Measurements from ENCODE around the gene CCDC138.

CCDC138 gene

GRCh38 chr2:108829578-108830310 lies 43.2 kb downstream of the CCDC138 start:
- no peak for DNase-seq

- no peak for DNase-seq
Measured at GRCh38 chr2:108833219-108833618, 46.6 kb downstream of the CCDC138 start.

DNA sequence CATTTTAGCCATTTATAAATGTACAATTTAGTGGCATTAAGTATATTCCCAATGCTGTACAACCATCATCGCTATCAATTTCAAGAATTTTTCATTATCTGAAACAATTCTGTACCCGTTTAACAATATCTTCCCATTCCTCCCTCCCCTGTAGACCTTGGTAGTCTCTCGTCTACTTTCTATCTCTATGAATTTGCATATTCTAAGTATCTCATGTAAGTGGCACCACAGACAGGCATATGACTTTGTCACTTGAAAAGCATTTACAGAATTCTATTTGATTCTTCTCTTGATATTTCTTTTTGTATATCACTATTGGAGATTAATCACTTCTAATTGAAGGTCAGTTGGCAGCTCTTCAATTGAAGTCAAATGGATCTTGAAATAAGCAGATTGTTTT lies 48.0 kb downstream of the CCDC138 start:
- no peak for DNase-seq

- DNase-seq = no peak
Measured at GRCh38 chr2:108835040-108835439, 48.5 kb downstream of the CCDC138 start.

DNA sequence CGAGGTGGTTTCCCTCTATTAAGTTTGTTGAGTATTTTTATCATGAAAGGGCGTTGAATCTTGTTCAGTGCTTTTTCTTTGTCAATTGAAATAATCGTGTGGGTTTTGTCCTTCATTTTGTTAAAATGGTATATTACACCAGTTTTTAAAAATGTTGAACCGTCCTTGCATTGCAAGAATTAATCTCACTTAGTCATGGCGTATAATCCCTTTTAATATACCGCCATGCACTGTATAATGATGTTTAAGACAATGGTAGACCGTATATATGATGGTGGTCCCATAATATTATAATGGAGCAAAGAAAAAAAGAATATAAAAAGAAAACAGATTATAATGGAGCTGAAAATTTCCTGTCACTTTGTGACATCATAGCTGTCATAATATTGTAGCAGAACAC lies 50.6 kb downstream of the CCDC138 start:
- DNase-seq = no peak

GRCh38 chr2:108841506-108841905 lies 54.9 kb downstream of the CCDC138 start:
- no peak for DNase-seq

DNA sequence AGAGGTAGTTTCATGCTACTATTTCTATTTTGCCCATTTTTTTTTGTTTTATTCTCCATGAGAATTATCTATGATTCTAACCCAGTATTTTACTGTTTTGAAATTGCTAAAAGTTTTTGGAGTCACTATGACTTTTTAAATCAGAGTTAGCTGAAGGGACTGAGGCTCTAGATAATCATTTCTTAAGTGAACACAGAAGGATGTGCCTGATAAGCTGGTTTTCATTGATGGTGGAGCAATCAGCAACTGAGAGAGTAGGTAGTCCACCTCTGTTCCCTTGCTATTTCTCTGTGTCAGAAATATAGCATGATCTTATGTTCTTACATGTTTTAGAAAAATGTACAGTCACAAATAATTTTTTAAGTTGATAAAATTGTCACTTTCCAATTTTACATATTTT lies 59.4 kb downstream of the CCDC138 start:
- DNase-seq = no peak

DNA sequence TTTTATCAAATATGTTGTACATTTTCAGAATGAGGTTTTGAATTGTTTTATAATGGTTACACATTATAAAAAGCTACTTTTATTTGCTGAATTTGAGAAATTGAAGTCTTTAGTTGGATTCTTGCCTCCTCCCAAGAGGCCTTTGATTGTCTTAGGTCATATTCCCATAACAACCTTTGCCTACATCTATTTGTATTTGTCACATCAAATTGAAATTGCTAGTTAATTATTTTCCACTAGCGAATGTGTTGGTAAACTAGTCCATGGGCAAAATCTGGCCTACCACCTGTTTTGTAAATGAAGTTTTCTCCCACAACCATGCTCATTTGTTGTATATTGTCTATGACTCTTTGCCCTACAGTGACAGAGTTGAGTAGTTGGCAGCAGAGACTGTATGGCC lies 60.4 kb downstream of the CCDC138 start:
- no peak for DNase-seq

DNA sequence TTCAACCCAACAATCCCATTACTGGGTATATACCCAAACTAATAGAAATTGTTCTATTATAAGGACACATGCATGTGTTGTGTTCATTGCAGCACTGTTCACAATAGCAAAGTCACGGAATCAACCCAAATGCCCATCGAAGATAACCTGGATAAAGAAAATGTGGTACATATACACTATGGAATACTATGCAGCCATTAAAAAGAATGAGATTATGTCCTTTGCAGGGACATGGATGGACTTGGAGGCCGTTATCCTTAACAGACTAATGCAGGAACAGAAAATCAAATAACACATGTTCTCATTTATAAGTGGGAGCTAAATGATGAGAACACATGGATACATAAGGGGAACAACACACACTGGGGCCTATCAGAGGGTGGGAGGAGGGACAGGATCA lies 65.8 kb downstream of the CCDC138 start:
- no peak for DNase-seq

DNA sequence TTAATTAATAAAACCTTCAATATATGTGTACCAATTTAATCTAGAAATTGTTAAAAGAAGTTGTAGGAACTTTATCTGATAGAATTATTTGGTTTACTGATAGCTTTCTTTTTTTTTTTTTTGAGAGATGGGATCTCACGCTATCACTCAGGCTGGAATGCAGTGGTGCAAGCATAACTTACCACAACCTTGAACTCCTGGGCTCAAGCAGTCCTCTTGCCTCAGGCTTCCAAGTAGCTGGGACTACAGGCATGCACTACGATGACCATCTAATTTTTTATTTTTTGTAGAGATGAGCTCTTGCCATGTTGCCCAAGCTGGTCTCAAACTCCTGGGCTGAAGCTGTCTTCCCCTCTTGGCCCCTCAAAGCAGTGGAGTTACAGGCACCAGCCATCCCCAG lies 66.8 kb downstream of the CCDC138 start:
- DNase-seq = peak; percentile 65

GRCh38 chr2:108854484-108854883 lies 67.9 kb downstream of the CCDC138 start:
- DNase-seq = no peak

- DNase-seq = no peak
Measured at GRCh38 chr2:108855194-108855593, 68.6 kb downstream of the CCDC138 start.

DNA sequence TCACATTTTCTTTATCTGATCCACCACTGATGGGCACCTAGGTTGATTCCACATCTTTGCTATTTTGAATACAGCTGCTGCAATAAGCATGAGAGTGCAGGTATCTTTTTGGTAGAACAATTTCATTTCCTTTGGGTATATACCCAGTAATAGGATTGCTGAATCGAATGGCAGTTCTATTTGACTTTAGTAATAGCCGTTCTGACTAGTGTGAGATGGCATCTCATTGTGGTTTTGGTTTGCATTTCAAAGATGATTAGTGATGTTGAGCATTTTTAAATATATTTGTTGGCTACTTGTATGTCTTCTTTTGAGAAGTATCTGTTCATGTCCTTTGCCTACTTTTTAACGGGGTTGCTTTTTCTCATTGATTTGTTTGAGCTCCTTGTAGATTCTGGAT lies 72.3 kb downstream of the CCDC138 start:
- no peak for DNase-seq

- no peak for DNase-seq
Measured at GRCh38 chr2:108866041-108866440, 79.5 kb downstream of the CCDC138 start.

GRCh38 chr2:108868911-108869310 lies 82.3 kb downstream of the CCDC138 start:
- no peak for DNase-seq

DNA sequence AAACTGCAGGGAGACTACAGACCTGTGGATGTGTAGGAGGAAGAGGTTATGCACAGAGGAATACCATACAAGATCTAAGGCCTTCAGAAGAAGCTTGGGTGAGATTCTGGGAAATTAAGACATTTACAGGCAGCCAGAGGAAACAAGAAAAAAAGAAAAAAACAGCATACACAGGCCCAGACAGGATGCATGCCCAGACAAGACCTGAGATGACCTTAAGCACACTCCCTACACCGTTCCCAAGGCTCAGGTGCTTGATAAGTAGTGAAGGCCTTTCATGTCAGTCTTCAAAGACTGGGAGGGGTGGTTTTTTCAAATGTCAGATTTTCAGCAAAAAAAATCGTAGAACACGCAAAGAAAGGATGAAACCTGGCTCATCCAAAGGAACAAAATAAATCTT lies 83.0 kb downstream of the CCDC138 start:
- no peak for DNase-seq

- no peak for DNase-seq
Measured at GRCh38 chr2:108870069-108870644, 83.6 kb downstream of the CCDC138 start.

DNA sequence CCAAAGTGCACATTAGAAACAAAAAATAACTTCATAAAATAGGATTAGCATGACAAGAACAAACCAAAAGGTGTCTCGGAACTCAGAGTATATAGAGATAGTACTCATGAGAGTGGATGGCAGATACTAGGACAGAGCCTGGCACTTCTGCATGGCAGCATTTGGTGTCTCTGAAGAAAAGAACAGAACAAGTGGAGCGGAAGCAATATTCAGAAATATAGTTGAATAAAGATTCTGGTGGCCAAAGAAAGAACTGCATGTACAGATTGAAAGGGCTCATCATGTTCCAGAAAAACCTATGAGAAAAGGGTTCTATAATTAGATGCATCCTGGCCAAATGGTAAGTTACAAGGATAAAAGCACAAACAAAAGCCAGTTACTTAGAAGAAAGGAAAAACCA lies 90.9 kb downstream of the CCDC138 start:
- DNase-seq = no peak

GRCh38 chr2:108878276-108878675 lies 91.7 kb downstream of the CCDC138 start:
- DNase-seq = no peak

GRCh38 chr2:108884619-108885018 lies 98.0 kb downstream of the CCDC138 start:
- no peak for DNase-seq

- no peak for DNase-seq
Measured at GRCh38 chr2:108889907-108890306, 103.3 kb downstream of the CCDC138 start.

- no peak for DNase-seq
Measured at GRCh38 chr2:108893277-108893676, 106.7 kb downstream of the CCDC138 start.

GRCh38 chr2:108894766-108895165 lies 108.2 kb downstream of the CCDC138 start:
- DNase-seq = no peak

- DNase-seq = no peak
Measured at GRCh38 chr2:108895188-108895587, 108.6 kb downstream of the CCDC138 start.

DNA sequence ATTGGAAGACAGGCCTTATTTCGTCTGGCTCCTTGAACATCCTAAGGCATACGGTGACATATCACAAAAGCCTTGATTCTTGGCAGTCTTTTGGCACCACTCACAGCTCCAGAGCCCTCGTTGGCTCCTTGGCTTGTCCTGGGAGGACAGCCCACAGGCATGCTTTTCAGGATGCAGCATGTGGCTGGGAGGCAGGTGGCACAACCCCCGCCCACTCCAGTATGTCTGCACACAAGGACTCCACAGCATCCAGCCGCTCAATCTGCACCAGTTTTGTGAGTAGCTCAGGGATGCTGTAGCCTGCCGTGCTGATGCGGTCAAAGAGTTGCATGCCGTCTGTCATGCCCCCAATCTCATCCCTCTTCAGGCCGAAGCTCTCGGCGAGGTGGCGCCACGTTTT lies 110.2 kb downstream of the CCDC138 start:
- no peak for DNase-seq
